Measurements from ENCODE around the gene LASP1NB.
"Not testable (repeated sequence)": the region's sequence is repeated elsewhere in the genome, so short reads cannot be mapped to it uniquely, and the experiment has no call there.

The LASP1NB gene

DNA sequence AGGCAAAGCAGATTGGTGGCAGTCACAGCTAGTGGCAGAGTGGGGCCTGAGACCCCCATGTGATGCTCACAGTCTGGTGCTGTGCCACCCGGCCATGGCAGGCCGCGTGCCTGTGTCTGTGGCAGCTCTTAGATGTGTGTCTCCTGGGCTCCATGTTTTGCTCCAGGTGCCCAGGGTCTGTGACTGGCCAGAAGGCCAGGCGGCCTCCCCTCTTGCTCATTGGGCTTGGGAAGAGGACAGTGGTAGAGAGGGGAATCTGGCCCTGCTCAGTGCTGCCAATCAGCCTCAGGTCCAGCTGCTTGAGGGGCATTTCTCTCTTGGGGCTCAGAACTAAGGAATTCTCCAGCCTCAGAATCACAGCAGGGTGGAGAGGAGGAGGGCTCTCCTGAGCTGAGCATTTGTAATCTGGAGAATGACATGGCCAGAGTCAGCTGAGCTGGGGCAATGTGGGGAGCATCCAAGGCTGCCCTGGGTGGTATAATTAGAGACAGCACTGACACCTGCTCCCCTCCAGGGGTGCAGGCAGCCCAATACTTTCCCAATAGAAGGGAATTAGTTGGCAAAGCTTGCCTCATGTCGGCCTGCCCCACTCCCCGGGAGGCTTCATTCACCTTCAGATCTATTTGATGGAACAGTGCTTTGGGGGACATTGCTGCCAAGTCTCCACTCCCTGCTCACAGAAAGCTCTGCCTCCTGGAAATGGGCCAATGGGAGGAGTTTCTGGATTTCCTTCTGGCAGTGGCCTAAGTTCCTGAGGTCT is 2.7 kb upstream of the LASP1NB start:
- TF ChIP-seq, protein P1, sequence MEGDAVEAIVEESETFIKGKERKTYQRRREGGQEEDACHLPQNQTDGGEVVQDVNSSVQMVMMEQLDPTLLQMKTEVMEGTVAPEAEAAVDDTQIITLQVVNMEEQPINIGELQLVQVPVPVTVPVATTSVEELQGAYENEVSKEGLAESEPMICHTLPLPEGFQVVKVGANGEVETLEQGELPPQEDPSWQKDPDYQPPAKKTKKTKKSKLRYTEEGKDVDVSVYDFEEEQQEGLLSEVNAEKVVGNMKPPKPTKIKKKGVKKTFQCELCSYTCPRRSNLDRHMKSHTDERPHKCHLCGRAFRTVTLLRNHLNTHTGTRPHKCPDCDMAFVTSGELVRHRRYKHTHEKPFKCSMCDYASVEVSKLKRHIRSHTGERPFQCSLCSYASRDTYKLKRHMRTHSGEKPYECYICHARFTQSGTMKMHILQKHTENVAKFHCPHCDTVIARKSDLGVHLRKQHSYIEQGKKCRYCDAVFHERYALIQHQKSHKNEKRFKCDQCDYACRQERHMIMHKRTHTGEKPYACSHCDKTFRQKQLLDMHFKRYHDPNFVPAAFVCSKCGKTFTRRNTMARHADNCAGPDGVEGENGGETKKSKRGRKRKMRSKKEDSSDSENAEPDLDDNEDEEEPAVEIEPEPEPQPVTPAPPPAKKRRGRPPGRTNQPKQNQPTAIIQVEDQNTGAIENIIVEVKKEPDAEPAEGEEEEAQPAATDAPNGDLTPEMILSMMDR (conservative IDR thresholded peaks at IDR 0.05; ENCODE audit: low read depth, low read length) = peak; percentile 15
- no peak overlapping the region for H3K4me3 ChIP-seq (ENCODE audit: low read depth, low read length)
- DNase-seq (ENCODE audit: low read depth) = peak; percentile 88

DNA sequence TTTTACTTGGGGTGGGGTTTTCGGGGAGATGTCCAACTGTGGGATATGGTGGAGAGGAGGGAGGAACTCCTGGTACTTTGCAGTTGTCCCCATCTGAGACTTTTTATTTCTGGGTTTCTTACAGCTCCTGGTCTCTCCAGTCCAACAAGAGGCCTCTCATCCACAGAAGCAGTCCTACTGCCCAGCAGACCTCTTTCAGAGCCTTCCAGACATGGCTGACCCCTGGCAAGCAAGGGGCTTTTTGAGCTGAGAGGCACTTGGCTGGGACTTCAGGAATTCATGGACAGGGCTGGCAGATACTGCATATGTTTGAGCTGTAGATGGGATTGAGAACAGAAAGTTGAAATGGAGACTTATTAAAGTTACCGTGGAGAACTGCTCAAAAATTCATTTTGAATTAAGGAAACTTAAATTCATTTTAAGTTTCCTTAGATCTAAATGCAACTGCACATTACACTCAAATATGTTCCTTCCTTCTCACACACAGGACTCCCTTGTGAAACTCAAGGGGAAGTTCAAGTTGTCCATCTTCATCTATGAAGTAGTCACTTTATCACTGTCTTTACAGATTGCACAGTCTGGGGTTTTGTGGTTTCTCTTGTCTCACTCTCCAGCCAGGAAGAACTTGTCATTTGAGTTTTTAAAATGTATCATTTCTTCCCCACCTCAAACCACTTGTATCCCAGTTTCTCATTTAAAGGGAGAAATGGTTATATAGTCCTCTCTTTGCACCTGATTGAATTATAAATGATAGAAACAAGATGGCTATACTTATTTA is 1.1 kb downstream of the LASP1NB start:
- DNase-seq (ENCODE audit: low read depth) = no peak

DNA sequence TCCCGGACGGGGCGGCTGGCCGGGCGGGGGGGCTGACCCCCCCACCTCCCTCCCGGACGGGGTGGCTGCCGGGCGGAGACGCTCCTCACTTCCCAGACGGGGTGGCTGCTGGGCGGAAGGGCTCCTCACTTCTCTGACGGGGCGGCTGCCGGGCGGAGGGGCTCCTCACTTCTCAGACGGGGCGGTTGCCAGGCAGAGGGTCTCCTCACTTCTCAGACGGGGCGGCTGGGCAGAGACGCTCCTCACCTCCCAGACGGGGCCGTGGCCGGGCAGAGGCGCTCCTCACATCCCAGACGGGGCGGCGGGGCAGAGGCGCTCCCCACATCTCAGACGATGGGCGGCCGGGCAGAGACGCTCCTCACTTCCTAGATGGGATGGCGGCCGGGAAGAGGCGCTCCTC is 5.4 kb downstream of the LASP1NB start:
- not testable (repeated sequence) for H3K4me3 ChIP-seq (ENCODE audit: low read depth, low read length); DNase-seq (ENCODE audit: low read depth)

More for the DNA sequence above, 1.1 kb downstream of the LASP1NB start:
- TF ChIP-seq, protein P1 (conservative IDR thresholded peaks at IDR 0.05; ENCODE audit: low read depth, low read length) = no peak
- no peak overlapping the region for H3K4me3 ChIP-seq (ENCODE audit: low read depth, low read length)

DNA sequence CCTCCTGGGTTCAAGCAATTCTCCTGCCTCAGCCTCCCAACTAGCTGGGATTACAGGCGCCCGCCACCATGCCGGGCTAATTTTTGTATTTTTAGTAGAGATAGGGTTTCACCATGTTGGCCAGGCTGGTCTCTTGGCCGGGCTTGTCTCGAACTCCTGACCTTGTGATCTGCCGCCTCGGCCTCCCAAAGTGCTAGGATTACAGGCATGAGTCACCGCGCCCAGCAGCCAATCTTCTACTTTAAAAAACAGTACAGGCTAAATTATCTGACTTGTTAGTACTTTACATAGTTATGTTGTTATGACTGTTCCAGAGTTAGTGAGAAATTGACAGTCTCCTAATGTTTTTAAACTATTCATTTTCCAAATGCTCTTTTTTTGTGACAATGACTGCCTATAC is 8.5 kb downstream of the LASP1NB start:
- not testable (repeated sequence) for H3K4me3 ChIP-seq (ENCODE audit: low read depth, low read length)
- DNase-seq (ENCODE audit: low read depth) = peak; percentile 53

DNA sequence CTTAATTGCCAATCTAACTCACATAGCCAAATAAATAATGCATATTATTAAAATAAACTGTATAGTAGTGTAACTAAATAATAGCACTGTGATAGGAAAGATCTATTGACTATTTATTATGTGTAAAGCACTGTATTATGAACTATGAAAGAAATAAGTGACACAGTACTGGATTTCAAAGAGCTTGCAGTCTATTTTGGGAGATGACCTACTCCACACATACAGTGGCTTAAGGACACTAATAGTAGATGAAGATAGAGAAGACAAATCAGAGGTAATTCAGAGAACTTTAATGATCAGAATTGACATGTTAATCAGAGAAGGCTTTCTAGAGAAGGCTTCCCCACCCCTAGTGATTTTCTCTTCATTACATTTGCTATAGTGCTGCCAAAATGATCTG is 14.6 kb downstream of the LASP1NB start:
- no peak overlapping the region for H3K4me3 ChIP-seq (ENCODE audit: low read depth, low read length)
- TF ChIP-seq, protein P1 (conservative IDR thresholded peaks at IDR 0.05; ENCODE audit: low read depth, low read length) = no peak
- no peak for DNase-seq (ENCODE audit: low read depth)

DNA sequence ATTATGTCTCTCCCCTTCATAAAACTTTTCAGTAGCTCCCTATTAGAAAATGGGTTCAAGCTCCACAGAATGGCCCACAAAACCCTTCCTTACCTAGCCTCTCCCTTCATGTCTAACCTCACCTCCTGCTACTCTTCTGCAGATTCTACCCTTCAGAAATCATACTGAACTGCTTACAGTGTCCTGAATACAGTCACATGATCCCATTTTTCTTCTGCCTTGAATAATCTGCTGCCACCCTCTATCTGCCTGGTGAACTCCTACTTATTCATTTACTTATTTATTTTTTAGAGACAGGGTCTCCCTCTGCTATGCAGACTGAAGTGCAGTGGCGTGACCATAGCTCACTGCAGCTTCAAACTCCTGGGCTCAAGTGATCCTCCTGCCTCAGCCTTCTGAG is 15.0 kb downstream of the LASP1NB start:
- no peak for DNase-seq (ENCODE audit: low read depth)
- H3K4me3 ChIP-seq (ENCODE audit: low read depth, low read length) = no peak overlapping the region
- TF ChIP-seq, protein P1 (conservative IDR thresholded peaks at IDR 0.05; ENCODE audit: low read depth, low read length) = no peak

DNA sequence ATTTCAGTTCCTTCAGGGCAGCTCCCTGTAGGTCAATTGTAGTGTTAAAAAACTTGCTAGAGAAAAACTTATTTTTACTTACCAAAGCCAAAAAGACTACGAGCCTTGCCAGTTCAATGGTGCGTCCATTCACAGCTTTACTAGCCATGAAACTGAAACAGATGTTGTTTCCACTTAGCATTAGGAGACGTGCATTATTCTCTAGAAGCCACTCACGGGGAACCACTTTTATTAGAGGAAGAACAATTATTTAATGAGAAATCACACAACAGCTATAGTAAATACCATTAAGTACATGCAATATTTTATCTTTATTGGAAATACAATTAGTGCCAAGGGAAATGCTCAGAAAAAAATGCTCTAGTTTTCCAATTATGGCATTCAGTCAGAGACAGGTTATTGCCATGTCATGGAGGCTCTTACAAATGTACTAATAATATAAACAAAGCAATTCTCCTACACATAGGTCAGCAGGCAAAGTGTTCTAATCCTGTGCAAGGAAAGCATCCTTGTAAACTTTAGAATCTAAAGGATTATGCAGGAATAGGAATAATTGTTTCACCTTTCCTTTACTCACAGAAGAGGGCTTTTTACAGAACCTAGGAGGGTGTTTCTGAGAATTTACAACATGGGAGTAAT is 17.4 kb downstream of the LASP1NB start:
- no peak overlapping the region for H3K4me3 ChIP-seq (ENCODE audit: low read depth, low read length)
- TF ChIP-seq, protein P1 (conservative IDR thresholded peaks at IDR 0.05; ENCODE audit: low read depth, low read length) = no peak
- no peak for DNase-seq (ENCODE audit: low read depth)

All from choroid plexus epithelial cell (primary cell).